T1000 (cell line): ENCODE data around the gene CPA5.

Source experiments
- DNase-seq: peaks from one replicate; lab custom pipeline; 2025; ENCODE audit warnings: mixed read lengths; lab: John Stamatoyannopoulos, UW

The CPA5 gene

GRCh38 chr7:130332259-130333053, 12.2 kb upstream of the CPA5 start:
- DNase-seq, result no peak

GRCh38 chr7:130333832-130334231, 10.8 kb upstream of the CPA5 start:
- no peak for DNase-seq

- DNase-seq, result no peak
These were observed 10.3 kb upstream of the CPA5 start for GRCh38 chr7:130334274-130334673.

- no peak for DNase-seq
These were observed 7.1 kb upstream of the CPA5 start for GRCh38 chr7:130337410-130337971.

GRCh38 chr7:130338233-130338632, 6.4 kb upstream of the CPA5 start:
- DNase-seq, result no peak

GRCh38 chr7:130341882-130342281, 2.7 kb upstream of the CPA5 start:
- DNase-seq, result no peak

GRCh38 chr7:130342701-130343380, 1.8 kb upstream of the CPA5 start:
- DNase-seq, result no peak

- no peak for DNase-seq
These were observed 520 bp downstream of the CPA5 start for GRCh38 chr7:130345136-130345535.

GRCh38 chr7:130345725-130346124, 1.1 kb downstream of the CPA5 start:
- DNase-seq, result no peak

- DNase-seq, result no peak
These were observed 1.7 kb downstream of the CPA5 start for GRCh38 chr7:130346177-130346905.

GRCh38 chr7:130346941-130347340, 2.3 kb downstream of the CPA5 start:
- DNase-seq, result no peak

GRCh38 chr7:130349911-130350782, 5.5 kb downstream of the CPA5 start:
- no peak for DNase-seq

GRCh38 chr7:130350945-130351790, 6.6 kb downstream of the CPA5 start:
- DNase-seq, result no peak

GRCh38 chr7:130351791-130352090, 7.1 kb downstream of the CPA5 start:
- no peak for DNase-seq

- DNase-seq, result no peak
These were observed 7.8 kb downstream of the CPA5 start for GRCh38 chr7:130352194-130353074.

GRCh38 chr7:130353196-130353595, 8.6 kb downstream of the CPA5 start:
- DNase-seq, result no peak

GRCh38 chr7:130356121-130356875, 11.7 kb downstream of the CPA5 start:
- peak; percentile 77 for DNase-seq

GRCh38 chr7:130356876-130357611, 12.4 kb downstream of the CPA5 start:
- peak; percentile 47 for DNase-seq
